Dendritic cell treated with granulocyte-macrophage colony-stimulating factor and Interleukin-4, amounts not matched to agents 40 ng/mL and 50 ng/mL, for 4 days (primary cell): ENCODE results near the gene INO80.

Experiments
- H3K27ac Mint-ChIP-seq: one replicate; pipeline ENCODE4 v1.8.0; 2022; ENCODE audit warnings: mild to moderate bottlenecking, mixed read lengths
- H3K27me3 Mint-ChIP-seq: one replicate; pipeline ENCODE4 v1.8.0; 2022; ENCODE audit warnings: mild to moderate bottlenecking, mixed read lengths
- H3K36me3 Mint-ChIP-seq: one replicate; pipeline ENCODE4 v1.8.0; 2022; ENCODE audit warnings: low read depth, mixed read lengths
- H3K4me1 Mint-ChIP-seq: one replicate; pipeline ENCODE4 v1.8.0; 2022; ENCODE audit warnings: low read depth, mixed read lengths
- H3K4me3 Mint-ChIP-seq: one replicate; pipeline ENCODE4 v1.8.0; 2022; ENCODE audit warnings: mild to moderate bottlenecking, moderate library complexity, mixed read lengths
- H3K9me3 Mint-ChIP-seq: one replicate; pipeline ENCODE4 v1.8.0; 2022; ENCODE audit warnings: mixed read lengths
- intact Hi-C: fragments of 100-400 bp; cut with micrococcal nuclease; formaldehyde crosslinking; loops from one replicate; pipeline ENCODE4 v1.15.0; 2022

INO80 gene

DNA sequence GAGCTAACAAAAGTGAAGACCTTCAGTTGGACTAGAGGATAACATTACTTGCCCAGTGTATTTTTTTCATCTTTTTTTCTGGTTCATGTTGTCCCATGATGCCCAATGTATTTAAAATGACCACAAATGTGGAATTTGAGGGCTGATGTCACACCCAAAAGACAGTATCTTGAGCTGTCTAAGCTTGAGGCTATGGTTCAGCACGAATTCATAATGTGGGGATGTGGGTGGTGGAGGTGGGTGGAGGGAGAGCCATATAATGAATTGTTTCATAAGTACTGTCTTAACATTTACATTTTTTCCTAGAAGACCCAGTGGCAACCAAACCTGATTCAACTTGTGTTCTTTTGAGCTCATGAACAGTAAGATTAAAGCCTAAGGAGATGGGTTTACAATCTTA lies 125.3 kb downstream of the INO80 start:
- H3K27ac Mint-ChIP-seq, result no peak overlapping the region
- peaks cover 100% of the 10 kb centered on the region for H3K36me3 Mint-ChIP-seq
- H3K9me3 Mint-ChIP-seq, result no peaks in the 10 kb centered on the region
- H3K4me1 Mint-ChIP-seq, result no peaks in the 10 kb centered on the region
- no peaks in the 10 kb centered on the region for H3K27me3 Mint-ChIP-seq
- intact Hi-C loops, result no loop called here
- H3K4me3 Mint-ChIP-seq, result no peak overlapping the region

DNA sequence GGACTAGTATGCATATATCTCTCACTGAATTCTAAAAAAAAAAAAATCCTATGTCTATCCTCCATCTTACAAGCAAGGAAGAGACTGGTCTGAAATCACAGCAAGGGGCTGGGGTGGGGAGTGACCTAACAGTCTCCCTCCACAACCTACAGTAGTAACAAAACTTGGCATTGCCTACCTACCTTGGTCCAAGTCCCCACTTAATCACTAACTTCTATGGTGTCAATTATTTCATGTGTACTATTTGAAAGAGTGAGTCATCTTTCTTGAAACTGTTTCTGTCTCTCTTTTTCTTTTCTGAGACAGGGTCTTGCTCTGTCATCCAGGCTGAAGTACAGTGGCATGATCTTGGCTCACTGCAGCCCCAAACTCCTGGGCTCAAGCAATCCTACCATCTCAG lies 126.0 kb downstream of the INO80 start:
- Mint-ChIP-seq H3K27ac (no peak overlapping the region), H3K36me3 (peaks cover 100% of the 10 kb centered on the region)

DNA sequence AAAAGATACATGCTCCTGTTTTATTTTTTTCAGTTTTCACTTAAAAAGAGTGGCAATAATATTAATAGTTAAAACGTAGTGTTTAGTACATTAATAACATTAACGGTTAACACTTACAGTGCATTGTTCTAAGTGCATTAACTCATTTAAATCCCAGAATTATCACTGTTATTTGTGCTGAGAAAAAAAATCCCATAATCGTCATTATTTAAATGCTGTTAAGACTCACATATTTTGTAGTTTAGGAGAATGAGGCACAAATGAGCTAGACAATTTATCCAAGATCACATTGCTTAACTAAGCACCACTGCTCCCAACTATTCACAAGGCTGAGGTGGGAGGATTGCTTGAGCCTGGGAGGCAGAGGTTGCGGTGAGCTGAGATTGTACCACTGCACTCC lies 127.9 kb downstream of the INO80 start:
- Mint-ChIP-seq H3K9me3 (no peaks in the 10 kb centered on the region), H3K36me3 (peaks cover 100% of the 10 kb centered on the region), H3K4me3 (no peak overlapping the region), H3K27me3 (no peaks in the 10 kb centered on the region), H3K27ac (no peak overlapping the region), H3K4me1 (no peaks in the 10 kb centered on the region)
- intact Hi-C loops, result no loop called here

More for the DNA sequence above, 126.0 kb downstream of the INO80 start:
- intact Hi-C loops, result no loop called here
- H3K9me3 Mint-ChIP-seq, result no peaks in the 10 kb centered on the region
- H3K4me1 Mint-ChIP-seq, result no peaks in the 10 kb centered on the region
- no peaks in the 10 kb centered on the region for H3K27me3 Mint-ChIP-seq
- no peak overlapping the region for H3K4me3 Mint-ChIP-seq

DNA sequence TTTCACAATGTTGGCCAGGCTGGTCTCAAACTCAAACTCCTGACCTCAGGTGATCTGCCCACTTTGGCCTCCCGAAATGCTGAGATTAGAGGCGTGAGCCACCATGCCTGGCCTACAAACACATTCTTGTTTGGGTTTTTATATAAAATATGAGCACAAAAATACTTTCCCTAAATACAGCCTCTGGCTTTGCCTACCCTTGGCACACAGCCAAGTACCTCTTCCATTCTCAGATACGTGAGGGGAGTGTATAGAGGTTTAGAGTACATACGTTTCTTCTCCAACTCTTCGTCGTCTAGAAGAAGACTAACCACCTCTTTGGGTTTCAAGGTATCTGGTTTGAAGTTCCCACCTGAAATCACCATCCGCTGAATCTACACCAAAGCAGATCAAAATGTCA lies 129.3 kb downstream of the INO80 start:
- H3K4me3 Mint-ChIP-seq, result no peak overlapping the region
- H3K27me3 Mint-ChIP-seq, result no peaks in the 10 kb centered on the region
- H3K36me3 Mint-ChIP-seq, result peaks cover 100% of the 10 kb centered on the region
- H3K9me3 Mint-ChIP-seq, result no peaks in the 10 kb centered on the region
- intact Hi-C loops, result no loop called here
- H3K4me1 Mint-ChIP-seq, result no peaks in the 10 kb centered on the region
- no peak overlapping the region for H3K27ac Mint-ChIP-seq

DNA sequence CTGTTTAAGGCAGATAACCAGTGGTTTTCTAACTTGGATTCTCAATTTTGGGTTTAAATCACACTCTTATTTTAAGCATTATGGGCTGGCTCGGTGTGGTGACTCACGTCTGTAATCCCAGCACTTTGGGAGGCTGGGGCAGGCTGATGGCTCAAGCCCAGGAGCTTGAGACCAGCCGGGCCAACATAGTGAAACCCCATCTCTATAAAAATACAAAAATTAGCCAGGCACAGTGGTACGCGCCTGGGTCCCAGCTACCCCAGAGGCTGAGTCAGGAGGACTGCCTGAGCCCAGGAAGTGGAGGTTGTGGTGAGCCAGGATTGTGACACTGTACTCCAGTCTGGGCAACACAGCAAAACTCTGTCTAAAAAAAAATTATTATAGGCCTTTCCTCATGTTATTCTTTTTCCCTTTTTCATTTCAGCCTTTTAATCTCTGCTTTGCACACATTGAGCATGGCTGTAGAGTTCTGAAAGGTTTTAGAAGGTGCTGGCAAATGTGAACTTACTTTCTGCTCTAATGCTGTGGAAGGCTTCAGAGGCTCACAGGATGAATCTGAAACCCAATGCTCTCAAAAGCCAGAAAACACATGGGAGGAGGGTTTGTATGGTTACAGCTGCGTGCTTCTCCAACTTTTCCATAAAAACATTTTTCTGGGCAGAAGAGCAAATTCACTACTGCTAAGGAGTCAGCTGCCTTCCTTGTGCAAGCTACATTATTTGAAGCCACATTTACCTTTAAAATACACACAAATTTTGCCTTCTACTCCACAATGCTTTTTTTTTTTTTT lies 130.3 kb downstream of the INO80 start:
- Mint-ChIP-seq H3K27me3 (no peaks in the 10 kb centered on the region), H3K36me3 (peaks cover 100% of the 10 kb centered on the region), H3K27ac (no peak overlapping the region), H3K9me3 (no peaks in the 10 kb centered on the region), H3K4me3 (no peak overlapping the region), H3K4me1 (no peaks in the 10 kb centered on the region)
- intact Hi-C loops, result no loop called here

DNA sequence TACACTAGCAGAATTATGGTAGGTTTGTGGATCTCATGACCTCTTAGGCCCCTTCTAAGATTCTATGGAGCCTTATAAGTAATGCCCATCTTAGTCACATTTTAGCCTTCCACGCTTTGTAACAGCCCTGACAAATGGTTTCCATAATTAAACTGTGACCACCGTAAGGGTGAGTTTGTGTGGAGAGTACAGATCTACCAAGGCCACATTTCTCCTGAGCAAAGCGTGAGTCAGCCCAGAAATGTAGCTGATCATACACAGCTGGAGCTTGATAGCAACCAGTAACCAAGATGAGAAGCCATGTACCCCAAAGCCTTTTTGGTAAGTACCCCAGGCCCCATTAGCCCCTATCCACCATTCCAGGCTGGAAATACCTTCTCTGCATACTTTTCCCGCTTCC lies 131.1 kb downstream of the INO80 start:
- peaks cover 100% of the 10 kb centered on the region for H3K36me3 Mint-ChIP-seq

DNA sequence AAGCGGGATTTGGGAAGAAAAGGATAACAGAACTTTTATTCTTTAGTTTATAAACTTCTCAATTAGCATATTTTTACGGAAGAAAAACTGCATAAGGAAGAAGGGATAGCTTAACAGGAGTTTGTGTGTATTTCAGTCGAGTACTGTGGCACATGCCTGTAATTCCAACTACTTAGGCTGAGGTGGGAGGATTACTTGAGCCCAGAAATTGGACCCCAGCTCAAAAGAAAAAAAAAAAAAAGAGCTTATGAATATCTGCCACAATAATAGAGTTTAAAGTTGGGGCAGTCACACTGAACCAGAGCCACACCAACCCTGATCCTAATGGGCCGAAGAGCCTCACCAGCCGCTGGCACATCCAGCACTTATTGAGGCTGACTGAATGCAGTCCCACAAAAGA lies 131.7 kb downstream of the INO80 start:
- Mint-ChIP-seq H3K4me3 (no peak overlapping the region), H3K27ac (no peak overlapping the region), H3K36me3 (peaks cover 100% of the 10 kb centered on the region), H3K27me3 (no peaks in the 10 kb centered on the region), H3K4me1 (no peaks in the 10 kb centered on the region), H3K9me3 (no peaks in the 10 kb centered on the region)
- intact Hi-C loops, result no loop called here

More for the DNA sequence above, 131.1 kb downstream of the INO80 start:
- Mint-ChIP-seq H3K27ac (no peak overlapping the region), H3K27me3 (no peaks in the 10 kb centered on the region), H3K9me3 (no peaks in the 10 kb centered on the region), H3K4me3 (no peak overlapping the region), H3K4me1 (no peaks in the 10 kb centered on the region)
- intact Hi-C loops, result no loop called here

DNA sequence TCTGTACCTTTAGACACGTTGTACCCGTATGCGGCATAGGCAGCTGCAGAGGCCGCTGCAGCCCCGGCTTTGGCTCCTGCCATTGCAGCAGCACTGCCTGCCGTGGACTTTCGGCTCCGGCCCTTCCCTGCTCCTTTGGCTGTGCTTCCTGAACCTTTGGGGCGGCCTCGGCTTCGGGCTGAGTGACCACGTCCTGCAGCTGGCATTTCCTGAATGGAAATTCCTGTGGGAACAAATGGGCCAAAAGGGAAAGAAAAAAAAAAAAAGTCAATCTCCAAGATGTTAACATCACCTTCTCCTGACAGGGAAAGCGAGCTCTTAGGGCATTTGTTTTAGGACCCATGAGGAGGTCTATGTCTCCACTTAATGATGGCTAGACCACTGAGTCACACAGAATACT lies 133.2 kb downstream of the INO80 start:
- intact Hi-C loops, result no loop called here
- Mint-ChIP-seq H3K27me3 (no peaks in the 10 kb centered on the region), H3K4me1 (no peaks in the 10 kb centered on the region), H3K4me3 (no peak overlapping the region), H3K27ac (no peak overlapping the region), H3K36me3 (peaks cover 100% of the 10 kb centered on the region), H3K9me3 (no peaks in the 10 kb centered on the region)

DNA sequence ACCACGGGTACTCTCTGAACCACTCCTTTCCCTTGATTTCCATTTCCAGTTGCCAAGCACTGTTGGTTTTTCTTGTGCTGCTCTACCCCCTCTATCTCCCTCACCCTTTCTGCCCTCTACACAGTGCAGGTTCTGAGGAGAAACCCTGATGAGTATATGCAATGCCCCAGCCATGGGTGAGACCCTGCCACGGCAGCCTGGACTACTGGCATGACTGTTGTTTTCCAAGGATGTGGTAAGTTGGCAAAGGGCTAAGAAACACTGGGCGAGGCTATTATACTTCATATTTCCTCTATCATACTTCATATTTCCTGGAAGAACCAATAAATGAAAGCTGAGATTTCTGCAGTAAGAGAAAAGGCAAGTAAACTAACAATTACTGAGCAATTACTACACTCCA lies 134.9 kb downstream of the INO80 start:
- Mint-ChIP-seq H3K4me3 (no peak overlapping the region), H3K27ac (no peak overlapping the region), H3K4me1 (no peaks in the 10 kb centered on the region), H3K36me3 (peaks cover 100% of the 10 kb centered on the region), H3K9me3 (no peaks in the 10 kb centered on the region), H3K27me3 (no peaks in the 10 kb centered on the region)
- intact Hi-C loops, result no loop called here

DNA sequence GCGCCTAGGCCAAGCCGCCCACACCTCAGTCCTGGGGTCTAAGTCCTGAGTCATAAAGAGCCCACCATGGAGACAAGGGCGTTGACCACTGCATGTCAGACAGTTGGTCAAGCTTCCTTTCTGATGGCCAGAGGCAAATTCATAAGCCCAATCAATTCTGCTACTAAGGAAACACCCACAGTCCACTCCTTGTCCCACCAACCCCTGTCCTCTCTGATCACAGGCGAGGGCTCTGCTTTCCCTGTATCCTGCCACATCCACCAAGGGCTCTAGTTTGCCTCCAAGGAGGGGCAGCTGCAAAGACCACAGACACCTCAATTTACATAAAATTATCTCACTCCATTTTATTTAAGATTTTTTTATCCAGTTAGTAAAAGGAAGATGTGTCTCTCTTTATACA lies 137.5 kb downstream of the INO80 start:
- H3K4me1 Mint-ChIP-seq, result no peaks in the 10 kb centered on the region
- H3K27ac Mint-ChIP-seq, result no peak overlapping the region
- H3K4me3 Mint-ChIP-seq, result no peak overlapping the region
- intact Hi-C loops, result no loop called here
- H3K36me3 Mint-ChIP-seq, result peaks cover 80% of the 10 kb centered on the region
- no peaks in the 10 kb centered on the region for H3K27me3 Mint-ChIP-seq
- H3K9me3 Mint-ChIP-seq, result no peaks in the 10 kb centered on the region

DNA sequence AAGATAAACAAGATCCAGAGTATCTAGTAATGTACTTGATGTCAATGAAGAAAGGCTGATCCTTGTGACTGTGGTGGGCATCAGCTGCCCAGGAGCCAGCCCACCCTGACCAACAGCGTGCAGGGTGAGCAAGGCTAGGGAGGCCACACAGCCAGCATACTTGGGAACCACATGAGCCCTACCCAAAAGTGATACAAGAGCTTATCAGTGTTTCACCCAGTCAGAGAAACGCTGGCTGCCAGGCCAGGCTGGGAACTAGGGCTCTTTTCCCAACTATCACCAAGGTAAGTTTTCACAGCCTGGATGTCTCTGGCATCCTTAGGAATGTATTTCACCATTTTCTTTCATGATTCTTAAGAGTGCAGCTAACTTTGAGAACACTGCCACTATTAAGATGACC lies 137.9 kb downstream of the INO80 start:
- H3K36me3 Mint-ChIP-seq, result peaks cover 76% of the 10 kb centered on the region
- no peaks in the 10 kb centered on the region for H3K27me3 Mint-ChIP-seq
- H3K9me3 Mint-ChIP-seq, result no peaks in the 10 kb centered on the region
- no peak overlapping the region for H3K4me3 Mint-ChIP-seq
- intact Hi-C loops, result no loop called here
- H3K27ac Mint-ChIP-seq, result no peak overlapping the region
- no peaks in the 10 kb centered on the region for H3K4me1 Mint-ChIP-seq

DNA sequence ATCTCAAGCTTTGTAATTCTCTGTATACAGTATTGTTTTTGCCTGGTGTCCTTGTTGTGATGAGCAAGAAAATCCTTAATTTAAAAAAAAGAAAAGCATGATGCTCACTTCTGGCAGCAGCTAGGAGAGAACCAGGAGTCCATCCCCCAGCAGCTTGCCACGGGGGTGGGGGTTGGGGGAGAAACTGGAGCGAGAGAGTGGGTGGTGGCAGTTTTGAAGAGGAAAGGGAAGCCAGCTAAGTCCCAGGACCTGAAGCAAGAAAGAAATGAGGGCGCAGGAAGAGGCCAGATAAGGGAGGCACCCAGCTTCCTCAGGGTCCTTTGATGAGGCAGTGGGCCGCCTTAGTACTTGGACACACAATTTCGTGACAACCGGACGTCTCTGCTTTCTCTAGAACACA lies 139.3 kb downstream of the INO80 start:
- Mint-ChIP-seq H3K4me3 (no peak overlapping the region), H3K36me3 (peaks cover 63% of the 10 kb centered on the region), H3K9me3 (no peaks in the 10 kb centered on the region), H3K4me1 (no peaks in the 10 kb centered on the region), H3K27ac (no peak overlapping the region), H3K27me3 (no peaks in the 10 kb centered on the region)
- intact Hi-C loops, result no loop called here

DNA sequence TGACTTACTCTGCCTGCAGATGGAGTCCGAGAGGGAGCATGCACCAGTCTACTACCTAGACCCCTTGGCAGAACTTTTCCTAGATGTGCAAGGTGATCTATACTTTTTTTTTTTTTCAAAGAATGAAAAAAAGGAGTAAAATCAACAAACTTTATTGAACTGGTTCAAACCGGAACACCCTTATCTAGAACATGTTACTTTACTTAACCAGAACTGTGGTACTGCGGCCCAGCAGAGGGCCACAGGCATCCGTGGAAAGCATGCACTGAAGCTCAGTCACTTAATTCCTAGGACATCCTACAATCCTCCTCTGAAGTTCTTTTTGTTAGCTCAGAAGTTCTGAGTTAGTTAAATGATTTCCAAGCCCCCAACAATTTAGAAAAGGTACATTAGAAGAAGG lies 141.2 kb downstream of the INO80 start:
- no peak overlapping the region for H3K27ac Mint-ChIP-seq
- no peaks in the 10 kb centered on the region for H3K4me1 Mint-ChIP-seq
- intact Hi-C loops, result no loop called here
- no peak overlapping the region for H3K4me3 Mint-ChIP-seq
- H3K9me3 Mint-ChIP-seq, result no peaks in the 10 kb centered on the region
- H3K27me3 Mint-ChIP-seq, result no peaks in the 10 kb centered on the region
- H3K36me3 Mint-ChIP-seq, result peaks cover 43% of the 10 kb centered on the region

DNA sequence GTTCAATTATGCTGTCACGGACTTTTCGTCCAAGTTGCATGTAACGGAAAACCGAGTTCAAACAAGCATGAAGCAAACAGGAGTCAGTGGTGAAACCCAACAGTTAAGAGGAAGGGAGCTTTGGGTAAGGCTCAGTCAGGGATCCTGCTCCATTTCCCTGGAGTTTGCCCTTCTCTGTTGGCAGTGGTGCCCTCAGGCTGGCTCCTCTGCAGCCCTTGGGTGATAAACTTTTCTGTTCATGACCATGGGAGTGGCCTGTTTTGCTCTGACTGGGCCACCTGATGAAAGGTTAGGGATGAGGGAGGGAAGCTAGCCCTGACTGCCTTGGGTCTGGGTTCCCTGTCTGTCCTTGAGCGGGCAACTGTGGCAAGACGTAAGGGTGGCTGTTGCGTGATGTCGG lies 146.7 kb downstream of the INO80 start:
- intact Hi-C loops, result no loop called here
- Mint-ChIP-seq H3K27ac (no peak overlapping the region), H3K27me3 (no peaks in the 10 kb centered on the region), H3K4me1 (no peaks in the 10 kb centered on the region), H3K4me3 (no peak overlapping the region), H3K36me3 (no peaks in the 10 kb centered on the region), H3K9me3 (no peaks in the 10 kb centered on the region)
